Lung (tissue), 12 donors: Measurements from ENCODE around the gene EPHB1. TPM values are rescaled to one million over a fixed set of nuclear protein-coding genes. Genes with fewer than 3 reads are reported as not detected.

Source experiments
- ATAC-seq: fragments of 200-7000 bp; cut with Tn5 transposase; one replicate; pipeline ENCODE4 v1.9.1; 2020; ENCODE audit warnings: moderate number of reproducible peaks; ENCODE audit not compliant: insufficient read depth, low FRiP score
- DNase-seq, 3 donors: peaks; one replicate each; pipeline ENCODE4 v3.0.0-alpha.2; 2013 to 2017
- H3K27ac ChIP-seq, 2 donors: one replicate each; pipeline ENCODE4 v1.5.1; 2013; ENCODE audit warnings: mild to moderate bottlenecking in 2 of 2, moderate library complexity in 2 of 2, control low read depth in 1 of 2, inconsistent platforms in 1 of 2, low read depth in 1 of 2, low read length in 1 of 2
- H3K27me3 ChIP-seq, 3 donors: one replicate each; pipeline ENCODE4 v1.5.1; 2013; ENCODE audit warnings: low read length in 2 of 3; ENCODE audit not compliant: control insufficient read depth in 3 of 3, insufficient read depth in 3 of 3
- H3K36me3 ChIP-seq, 4 donors: one replicate each; pipeline ENCODE4 v1.5.1; 2013; ENCODE audit warnings: low read length in 4 of 4, mild to moderate bottlenecking in 1 of 4, moderate library complexity in 1 of 4; ENCODE audit not compliant: control insufficient read depth in 4 of 4, insufficient read depth in 4 of 4
- H3K4me1 ChIP-seq, 5 donors: one replicate each; pipeline ENCODE4 v1.5.1; 2013; ENCODE audit warnings: low read length in 5 of 5, mild to moderate bottlenecking in 2 of 5, moderate library complexity in 1 of 5; ENCODE audit not compliant: control insufficient read depth in 5 of 5, insufficient read depth in 5 of 5
- H3K4me3 ChIP-seq: one replicate; pipeline ENCODE4 v1.5.1; 2013; ENCODE audit warnings: mild to moderate bottlenecking, control low read depth, moderate library complexity
- H3K9ac ChIP-seq, 2 donors: one replicate each; pipeline ENCODE4 v1.5.1; 2013; ENCODE audit warnings: low read length in 2 of 2, control low read depth in 1 of 2; ENCODE audit not compliant: insufficient read depth in 1 of 2
- H3K9me3 ChIP-seq, 4 donors: one replicate each; pipeline ENCODE4 v1.5.1; 2013; ENCODE audit warnings: low read length in 3 of 4, mild to moderate bottlenecking in 1 of 4, moderate library complexity in 1 of 4; ENCODE audit not compliant: control insufficient read depth in 4 of 4, insufficient read depth in 3 of 4
- WGBS, 2 donors: extraction: QIAGEN DNeasy Blood & Tissue Kit; methylation state at CpG; one replicate each; pipeline ENCODE4 v1.1.7; 2013; 5-methylcytosine and 5-hydroxymethylcytosine counted together
- polyA plus RNA-seq, 2 donors: library from polyadenylated mRNA; stranded (reverse); fragments of 200-250 nt; gene quantifications; one replicate each; pipeline ENCODE4 v1.2.1, GENCODE V29; 2013
- total RNA-seq, 2 donors: library from RNA; depleted of rRNA in 1 of 2; stranded (reverse); fragments of >200 nt in 1 of 2; gene quantifications; one replicate each; pipeline ENCODE4 v1.2.1, GENCODE V29; 2014 to 2021
- TF ChIP-seq, protein P1 (sequence below): IDR thresholded peaks from 2 replicates; pipeline ENCODE4 v1.5.1; 2012; ENCODE audit warnings: mild to moderate bottlenecking; ENCODE audit errors: control extremely low read depth, extremely low read depth
- donor health status: control.
- donor health status: control.
- donor health status: Bipolar disorder and iron deficiency.
- donor health status: healthy.
- donor health status: DM: yes; HTN: yes; CAD: no.

Gene EPHB1
- total and polyA plus RNA-seq, 4 donors: 0.30 to 6.3 (median 2.1) TPM

DNA sequence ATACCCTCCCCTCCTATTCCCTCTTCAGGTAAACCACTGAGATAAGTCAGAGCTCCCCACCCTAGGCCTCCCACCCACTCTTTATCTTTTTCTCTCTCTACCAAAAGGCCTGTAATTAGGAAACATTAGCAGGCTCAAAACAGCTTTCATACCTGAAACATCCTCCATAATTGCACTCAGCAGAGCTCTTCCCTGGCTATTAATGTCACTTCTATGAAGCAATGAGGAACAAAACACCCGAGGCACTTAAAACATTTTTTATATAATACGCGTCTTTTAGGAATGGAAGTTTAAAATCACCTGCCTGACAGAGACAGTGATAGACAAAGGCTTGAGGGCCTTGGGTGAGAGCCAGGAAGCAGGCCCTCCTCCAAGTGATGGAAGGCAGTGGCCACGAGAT, 138.9 kb downstream of the EPHB1 start:
- Histone ChIP-seq H3K9me3 (peaks cover 0 to 2% (median 0%) of the 10 kb centered on the region in 4 donors), H3K27me3 (no peaks in the 10 kb centered on the region), H3K4me1 (peaks cover 0 to 2% (median 0%) of the 10 kb centered on the region in 5 donors), H3K27ac (no peak overlapping the region), H3K9ac (no peak overlapping the region), H3K4me3 (no peak overlapping the region), H3K36me3 (no peaks in the 10 kb centered on the region)
- TF ChIP-seq, protein P1, sequence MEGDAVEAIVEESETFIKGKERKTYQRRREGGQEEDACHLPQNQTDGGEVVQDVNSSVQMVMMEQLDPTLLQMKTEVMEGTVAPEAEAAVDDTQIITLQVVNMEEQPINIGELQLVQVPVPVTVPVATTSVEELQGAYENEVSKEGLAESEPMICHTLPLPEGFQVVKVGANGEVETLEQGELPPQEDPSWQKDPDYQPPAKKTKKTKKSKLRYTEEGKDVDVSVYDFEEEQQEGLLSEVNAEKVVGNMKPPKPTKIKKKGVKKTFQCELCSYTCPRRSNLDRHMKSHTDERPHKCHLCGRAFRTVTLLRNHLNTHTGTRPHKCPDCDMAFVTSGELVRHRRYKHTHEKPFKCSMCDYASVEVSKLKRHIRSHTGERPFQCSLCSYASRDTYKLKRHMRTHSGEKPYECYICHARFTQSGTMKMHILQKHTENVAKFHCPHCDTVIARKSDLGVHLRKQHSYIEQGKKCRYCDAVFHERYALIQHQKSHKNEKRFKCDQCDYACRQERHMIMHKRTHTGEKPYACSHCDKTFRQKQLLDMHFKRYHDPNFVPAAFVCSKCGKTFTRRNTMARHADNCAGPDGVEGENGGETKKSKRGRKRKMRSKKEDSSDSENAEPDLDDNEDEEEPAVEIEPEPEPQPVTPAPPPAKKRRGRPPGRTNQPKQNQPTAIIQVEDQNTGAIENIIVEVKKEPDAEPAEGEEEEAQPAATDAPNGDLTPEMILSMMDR: no peak
- DNase-seq: no peak
- ATAC-seq: no peak
- WGBS, 2 donors: 76 to 86% methylated on average over 4 of the region's 4 CpGs

DNA sequence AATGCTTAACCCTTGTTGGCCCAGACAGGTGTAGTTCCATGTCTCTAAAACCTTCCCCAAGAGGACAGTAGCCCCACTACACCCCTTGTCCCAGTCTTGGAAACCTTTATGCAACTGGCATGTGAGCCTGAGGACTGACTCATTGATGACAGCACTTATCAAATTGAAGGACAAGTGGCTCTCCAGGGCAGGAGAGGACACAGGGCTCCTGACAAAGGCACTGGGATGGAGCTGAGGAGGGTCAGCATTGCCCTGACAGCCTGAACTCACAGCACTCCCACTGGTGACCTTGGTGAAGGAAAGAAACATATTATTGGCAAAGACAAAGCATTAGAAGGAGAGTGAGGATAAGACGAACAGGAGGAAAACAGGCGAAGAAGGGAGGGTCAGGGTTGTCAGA, 139.9 kb downstream of the EPHB1 start:
- H3K27ac ChIP-seq: no peak overlapping the region
- H3K27me3 ChIP-seq: no peaks in the 10 kb centered on the region
- H3K4me3 ChIP-seq: no peak overlapping the region
- H3K9me3 ChIP-seq: peaks cover 0 to 2% (median 0%) of the 10 kb centered on the region in 4 donors
- no peak for ATAC-seq
- no peak for DNase-seq
- H3K36me3 ChIP-seq: no peaks in the 10 kb centered on the region
- H3K9ac ChIP-seq: no peak overlapping the region
- 70 to 76% methylated on average over 2 of the region's 2 CpGs for WGBS, 2 donors
- peaks cover 0 to 2% (median 0%) of the 10 kb centered on the region in 5 donors for H3K4me1 ChIP-seq
- TF ChIP-seq, protein P1: no peak

DNA sequence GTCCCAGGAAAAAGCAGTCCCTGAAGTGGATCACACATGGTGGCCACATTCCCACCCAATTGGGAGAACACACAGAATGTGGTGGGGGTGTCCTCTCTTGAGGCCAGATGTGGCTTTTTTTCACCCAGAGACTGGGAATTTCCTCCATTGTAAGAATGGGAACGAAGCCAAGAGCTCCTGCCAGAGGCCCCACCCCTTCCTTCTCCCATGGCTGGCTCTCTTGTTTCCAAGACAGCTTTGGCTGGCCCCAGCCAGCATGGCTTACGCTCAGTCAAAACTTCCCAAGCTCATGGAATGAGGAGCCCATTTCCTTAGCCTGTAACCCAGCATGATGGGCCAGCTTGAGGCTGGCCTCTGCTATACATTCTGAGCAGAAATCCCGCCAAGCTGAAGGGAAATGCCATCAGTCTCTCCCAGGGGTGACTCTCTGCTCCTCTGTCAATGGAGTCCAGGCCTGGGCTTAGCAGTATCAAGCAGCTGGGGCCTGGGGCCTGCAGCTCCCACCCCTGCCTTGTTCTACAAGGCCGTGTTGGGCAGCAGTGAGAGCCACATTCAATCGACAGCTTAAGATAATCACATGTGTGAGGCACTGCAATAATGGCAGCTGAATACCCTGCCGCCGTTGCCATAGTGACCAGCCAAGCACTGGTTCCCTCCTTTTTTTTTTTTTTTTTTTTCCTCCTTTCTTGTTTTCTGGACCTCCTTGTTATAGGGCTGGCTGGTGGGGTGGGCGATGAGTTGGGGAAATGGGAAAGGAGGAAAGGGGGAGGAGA, 142.4 kb downstream of the EPHB1 start:
- TF ChIP-seq, protein P1: no peak
- Histone ChIP-seq H3K27me3 (no peaks in the 10 kb centered on the region), H3K36me3 (no peaks in the 10 kb centered on the region), H3K4me3 (no peak overlapping the region), H3K9me3 (peaks cover 0 to 2% (median 0%) of the 10 kb centered on the region in 4 donors), H3K27ac (no peak overlapping the region), H3K4me1 (peaks cover 0 to 2% (median 0%) of the 10 kb centered on the region in 5 donors), H3K9ac (no peak overlapping the region)
- 62 to 73% methylated on average over 8 of the region's 8 CpGs for WGBS, 2 donors
- DNase-seq: peak; percentile 25 to 51 (median 35)
- ATAC-seq: no peak
